ENCODE data around the gene MAGI3.

- TF ChIP-seq CTCF (IDR thresholded peaks at IDR 0.05) (no peak), POLR2A (IDR thresholded peaks at IDR 0.05) (no peak), POLR2AphosphoS5 (IDR thresholded peaks at IDR 0.05) (no peak), EP300 (IDR thresholded peaks at IDR 0.05; ENCODE audit: low read depth) (no peak)
These were observed 142.7 kb downstream of the MAGI3 start for GRCh38 chr1:113533061-113533460.
